Superior temporal gyrus (tissue), 1 donor: Measurements from ENCODE around the gene ALOX12.

ENCODE experiments used
- DNase-seq: peaks from one replicate; pipeline ENCODE4 v3.0.0-alpha.2; 2016; ENCODE audit errors: extremely low spot score

Gene ALOX12

GRCh38 chr17:7022781-7023571 is 27.1 kb downstream of the ALOX12 start, which contains the start of gene BCL6B:
Gene BCL6B (plus strand): TSS chr17:7023050. CDS start chr17:7023672, 622 bp downstream.
- no peak for DNase-seq

- peak; percentile 49 for DNase-seq
These were observed 27.9 kb downstream of the ALOX12 start for GRCh38 chr17:7023576-7024401.

GRCh38 chr17:7024402-7024785 is 28.5 kb downstream of the ALOX12 start:
- DNase-seq = no peak

- no peak for DNase-seq
These were observed 29.4 kb downstream of the ALOX12 start for GRCh38 chr17:7025245-7025644.

- no peak for DNase-seq
These were observed 30.7 kb downstream of the ALOX12 start for GRCh38 chr17:7026471-7027115.

GRCh38 chr17:7027335-7027734 is 31.5 kb downstream of the ALOX12 start:
- DNase-seq = no peak

- DNase-seq = no peak
These were observed 33.2 kb downstream of the ALOX12 start for GRCh38 chr17:7029096-7029495.

GRCh38 chr17:7029659-7030058 is 33.8 kb downstream of the ALOX12 start:
- no peak for DNase-seq

GRCh38 chr17:7034955-7035590 is 39.2 kb downstream of the ALOX12 start:
- DNase-seq = no peak

GRCh38 chr17:7035591-7036368 is 39.9 kb downstream of the ALOX12 start, which contains the start of gene SLC16A13:
Gene SLC16A13 (plus strand): TSS chr17:7036015. CDS start chr17:7036383, 368 bp downstream.
- DNase-seq = peak; percentile 89

- no peak for DNase-seq
These were observed 42.4 kb downstream of the ALOX12 start for GRCh38 chr17:7038025-7038862.

- DNase-seq = no peak
These were observed 44.0 kb downstream of the ALOX12 start for GRCh38 chr17:7039832-7040231.

- DNase-seq = no peak
These were observed 46.0 kb downstream of the ALOX12 start for GRCh38 chr17:7041607-7042500.

GRCh38 chr17:7042501-7043181 is 46.8 kb downstream of the ALOX12 start:
- DNase-seq = peak; percentile 6

GRCh38 chr17:7043182-7043496 is 47.3 kb downstream of the ALOX12 start:
- no peak for DNase-seq

- no peak for DNase-seq
These were observed 47.8 kb downstream of the ALOX12 start, which contains the start of gene SLC16A11 for GRCh38 chr17:7043497-7044198. Gene SLC16A11 (minus strand): TSS chr17:7044092. CDS start chr17:7043513, 579 bp downstream.

- peak; percentile 89 for DNase-seq
These were observed 49.8 kb downstream of the ALOX12 start for GRCh38 chr17:7045492-7046126.
